ENCODE data around the gene TRNP1. TPM values are rescaled to one million over a fixed set of nuclear protein-coding genes. Genes with fewer than 3 reads are reported as not detected.

TRNP1 gene
- total RNA-seq, 2 experiments from 2014 or later: 0.19 TPM; not detected in 1

GRCh38 chr1:27033043-27033746 is 39.7 kb downstream of the TRNP1 start:
- Histone ChIP-seq H4K20me1 (ENCODE audit: insufficient read depth, low read length) (no peaks in the 10 kb centered on the region), H3K4me1 (ENCODE audit: insufficient read depth, low read length, poor library complexity, severe bottlenecking) (no peaks in the 10 kb centered on the region), H3K4me3 (ENCODE audit: low read depth, low read length, poor library complexity, severe bottlenecking) (no peak overlapping the region), H3K9me3 (ENCODE audit: low read length) (no peaks in the 10 kb centered on the region), H2AFZ (ENCODE audit: low read length) (no peak overlapping the region), H3K9me2 (ENCODE audit: insufficient read depth, low read length) (no peaks in the 10 kb centered on the region), H3K79me2 (ENCODE audit: insufficient read depth, low read depth, low read length) (no peaks in the 10 kb centered on the region), H3K4me2 (ENCODE audit: low read length) (no peak overlapping the region), H3K36me3 (ENCODE audit: insufficient read depth, low read length) (no peaks in the 10 kb centered on the region), H3K27ac (ENCODE audit: low read depth, low read length, poor library complexity, severe bottlenecking) (no peak overlapping the region)
- intact Hi-C loops (cut with micrococcal nuclease; ENCODE audit: unreplicated experiment): no loop called here
- BruUV-seq (replicated peaks): no TSS peak
- ChIA-PET POLR2A (no interaction called here), CTCF (ENCODE audit: unreplicated experiment) (interaction anchor here (1.4 kb wide), 1 partner anchor 13 kb away, joined by 3 read pairs; no protein-coding TSS in a partner anchor)
- no peak for DNase-seq (ENCODE audit: low spot score)
- no peak for TF ChIP-seq CTCF (conservative IDR thresholded peaks at IDR 0.05; ENCODE audit: low read length)

GRCh38 chr1:27035344-27035743 is 41.9 kb downstream of the TRNP1 start:
- H3K4me2 ChIP-seq (ENCODE audit: low read length): no peak overlapping the region
- intact Hi-C loops (cut with micrococcal nuclease; ENCODE audit: unreplicated experiment): no loop called here
- POLR2A ChIA-PET: interaction anchor here (0.7 to 1.2 kb wide), 3 partner anchors 8 to 38 kb away, joined by 3 to 6 read pairs (median 3); no protein-coding TSS in a partner anchor
- H3K36me3 ChIP-seq (ENCODE audit: insufficient read depth, low read length): no peaks in the 10 kb centered on the region
- no TSS peak for BruUV-seq (replicated peaks)
- no peak overlapping the region for H3K27ac ChIP-seq (ENCODE audit: low read depth, low read length, poor library complexity, severe bottlenecking)
- H3K9me2 ChIP-seq (ENCODE audit: insufficient read depth, low read length): no peaks in the 10 kb centered on the region
- no peaks in the 10 kb centered on the region for H4K20me1 ChIP-seq (ENCODE audit: insufficient read depth, low read length)
- no peaks in the 10 kb centered on the region for H3K4me1 ChIP-seq (ENCODE audit: insufficient read depth, low read length, poor library complexity, severe bottlenecking)
- no peak overlapping the region for H2AFZ ChIP-seq (ENCODE audit: low read length)
- no peak overlapping the region for H3K4me3 ChIP-seq (ENCODE audit: low read depth, low read length, poor library complexity, severe bottlenecking)
- H3K9me3 ChIP-seq (ENCODE audit: low read length): no peaks in the 10 kb centered on the region
- no peaks in the 10 kb centered on the region for H3K79me2 ChIP-seq (ENCODE audit: insufficient read depth, low read depth, low read length)
- no peak for DNase-seq (ENCODE audit: low spot score)
- TF ChIP-seq EZH2phosphoT487 (IDR thresholded peaks at IDR 0.05; ENCODE audit: borderline replicate concordance, low read depth, low read length) (no peak), CTCF (conservative IDR thresholded peaks at IDR 0.05; ENCODE audit: low read length) (no peak)
- CTCF ChIA-PET (ENCODE audit: unreplicated experiment): interaction anchor here (0.6 kb wide), 1 partner anchor 74 kb away, joined by 3 read pairs; no protein-coding TSS in a partner anchor

GRCh38 chr1:27036718-27037117 is 43.2 kb downstream of the TRNP1 start:
- POLR2A ChIA-PET: no interaction called here
- BruUV-seq (replicated peaks): no TSS peak
- no peaks in the 10 kb centered on the region for H3K9me2 ChIP-seq (ENCODE audit: insufficient read depth, low read length)
- CTCF ChIA-PET (ENCODE audit: unreplicated experiment): no interaction called here
- intact Hi-C loops (cut with micrococcal nuclease; ENCODE audit: unreplicated experiment): no loop called here
- no peaks in the 10 kb centered on the region for H3K79me2 ChIP-seq (ENCODE audit: insufficient read depth, low read depth, low read length)
- TF ChIP-seq CTCF (conservative IDR thresholded peaks at IDR 0.05; ENCODE audit: low read length) (no peak), EZH2phosphoT487 (IDR thresholded peaks at IDR 0.05; ENCODE audit: borderline replicate concordance, low read depth, low read length) (no peak)
- no peak overlapping the region for H3K4me2 ChIP-seq (ENCODE audit: low read length)
- no peaks in the 10 kb centered on the region for H3K4me1 ChIP-seq (ENCODE audit: insufficient read depth, low read length, poor library complexity, severe bottlenecking)
- DNase-seq (ENCODE audit: low spot score): no peak
- H3K27ac ChIP-seq (ENCODE audit: low read depth, low read length, poor library complexity, severe bottlenecking): no peak overlapping the region
- no peak overlapping the region for H3K4me3 ChIP-seq (ENCODE audit: low read depth, low read length, poor library complexity, severe bottlenecking)
- H4K20me1 ChIP-seq (ENCODE audit: insufficient read depth, low read length): no peaks in the 10 kb centered on the region
- no peak overlapping the region for H2AFZ ChIP-seq (ENCODE audit: low read length)
- H3K9me3 ChIP-seq (ENCODE audit: low read length): no peaks in the 10 kb centered on the region
- no peaks in the 10 kb centered on the region for H3K36me3 ChIP-seq (ENCODE audit: insufficient read depth, low read length)

All from OCI-LY7 (cell line).